GM12891 (cell line): ENCODE measurements around the gene ACY1.

Experiments used
- POLR2A ChIP-seq: IDR thresholded peaks from 2 replicates; pipeline ENCODE4 v1.6.1; 2011; ENCODE audit warnings: low read depth, low read length, control low read depth
- POLR2AphosphoS5 ChIP-seq: IDR thresholded peaks from 2 replicates; pipeline ENCODE4 v1.6.1; 2011; ENCODE audit warnings: low read depth, low read length, control low read depth
- POU2F2 ChIP-seq: IDR thresholded peaks from 2 replicates; pipeline ENCODE4 v1.6.1; 2011; ENCODE audit warnings: low read depth, mild to moderate bottlenecking, control low read depth, low read length, moderate library complexity
- TAF1 ChIP-seq: IDR thresholded peaks from 2 replicates; pipeline ENCODE4 v1.6.1; 2011; ENCODE audit warnings: low read depth, low read length, control low read depth

DNA sequence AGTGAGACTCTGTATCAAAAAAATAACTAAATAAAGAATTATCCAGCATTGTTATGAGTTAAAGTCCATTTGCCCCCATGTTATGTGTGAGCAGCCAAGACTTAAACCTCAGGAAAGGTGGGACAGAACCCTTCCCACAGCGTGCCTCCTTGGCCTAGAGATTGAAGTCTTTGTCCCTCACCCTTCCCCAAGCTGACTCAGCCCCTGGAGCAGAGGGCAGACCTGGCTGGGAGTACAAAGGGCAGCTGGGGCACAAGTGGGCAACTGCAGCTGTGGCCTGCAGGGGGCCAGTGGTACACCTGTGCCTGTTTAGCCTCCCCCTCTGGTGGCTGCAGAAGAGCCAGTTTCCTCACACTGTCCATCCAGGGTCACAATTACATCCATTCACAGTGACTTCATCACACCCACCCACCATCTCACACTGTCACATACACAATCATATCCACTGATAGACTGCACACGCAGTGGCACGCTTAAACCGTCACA, 940 bp upstream of the ACY1 start:
- TF ChIP-seq POLR2AphosphoS5 (no peak; the same call in 1 of the 2 replicates), POLR2A (no peak), TAF1 (no peak), POU2F2 (no peak)
